Stimulated activated CD8-positive, alpha-beta memory T cell treated with anti-CD3 and anti-CD28 coated beads, Interleukin-4, amount 100 ng/mL, for 48 hours (primary cell): Measurements from ENCODE around the gene MAGI2.

ENCODE experiments used
- DNase-seq: peaks from one replicate; pipeline ENCODE4 v3.0.0-alpha.2; 2020

Gene MAGI2

DNA sequence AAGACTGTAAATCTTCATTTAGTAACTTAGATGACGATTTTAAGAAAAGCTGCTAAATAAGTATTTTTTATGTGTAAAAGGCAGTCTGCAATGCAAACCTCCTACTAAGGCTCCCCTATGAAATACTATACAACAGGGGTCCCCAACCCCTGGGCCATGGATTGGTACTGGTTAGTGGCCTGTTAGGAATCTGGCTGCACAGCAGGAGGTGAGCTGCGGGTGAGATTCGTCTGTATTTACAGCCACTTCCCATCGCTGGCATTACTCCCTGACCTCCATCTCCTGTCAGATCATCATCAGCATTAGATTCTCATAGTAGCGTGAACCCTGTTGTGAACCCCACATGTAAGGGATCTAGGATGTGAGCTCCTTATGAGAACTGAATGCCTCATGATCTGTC is 580.4 kb downstream of the MAGI2 start:
- DNase-seq, result no peak

DNA sequence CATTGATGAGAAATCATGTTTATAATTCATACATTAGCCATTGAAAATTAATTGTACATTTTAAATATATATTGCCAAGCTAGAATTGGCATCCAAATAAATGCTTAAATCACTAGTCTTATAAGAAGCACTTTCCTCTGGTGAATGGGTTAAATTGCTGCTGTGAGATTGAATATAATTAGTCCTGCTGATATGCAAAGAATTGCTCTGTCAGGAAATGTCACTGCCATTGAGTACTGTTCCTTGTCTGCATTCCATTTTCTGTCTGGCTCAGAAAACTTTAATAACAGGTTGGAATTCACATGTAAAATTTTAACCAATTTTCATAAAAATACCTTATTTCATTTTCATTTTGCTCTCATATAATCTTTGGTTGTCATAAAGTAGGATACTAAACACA is 589.1 kb downstream of the MAGI2 start:
- DNase-seq, result no peak

GRCh38 chr7:78863281-78863680 is 590.2 kb downstream of the MAGI2 start:
- DNase-seq, result no peak

GRCh38 chr7:78862411-78862900 is 591.0 kb downstream of the MAGI2 start:
- no peak for DNase-seq

GRCh38 chr7:78852951-78853350 is 600.5 kb downstream of the MAGI2 start:
- DNase-seq, result no peak

DNA sequence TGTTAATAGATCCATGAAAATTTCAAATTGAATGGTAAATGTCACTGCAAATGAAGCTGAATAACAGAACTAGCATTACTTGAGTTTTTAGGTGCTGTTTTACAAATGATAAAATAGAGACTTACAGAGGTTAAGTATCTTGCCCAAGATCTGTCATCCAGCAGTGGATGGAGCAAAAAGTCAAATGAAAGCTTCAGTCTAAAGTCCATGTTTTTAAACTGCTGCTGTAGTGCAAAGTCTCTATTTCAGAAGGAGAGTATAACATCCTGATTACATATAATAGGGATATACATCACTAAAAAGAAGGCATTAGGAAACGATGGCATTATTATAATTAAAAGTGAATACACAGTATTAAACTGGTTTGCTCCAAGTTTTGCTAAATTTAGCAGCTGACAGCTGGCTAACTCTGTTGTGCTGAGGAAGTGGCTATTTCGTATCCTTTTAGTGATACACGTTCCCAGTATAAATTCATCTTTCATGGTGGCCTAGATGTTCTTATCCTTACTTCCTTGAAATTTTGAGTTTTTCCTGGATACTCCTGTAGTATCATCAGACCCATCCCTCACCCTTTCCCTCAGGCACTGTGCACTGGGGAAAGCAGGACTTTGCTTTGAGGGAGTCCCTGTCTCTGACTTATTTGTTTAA is 603.2 kb downstream of the MAGI2 start:
- DNase-seq, result no peak

DNA sequence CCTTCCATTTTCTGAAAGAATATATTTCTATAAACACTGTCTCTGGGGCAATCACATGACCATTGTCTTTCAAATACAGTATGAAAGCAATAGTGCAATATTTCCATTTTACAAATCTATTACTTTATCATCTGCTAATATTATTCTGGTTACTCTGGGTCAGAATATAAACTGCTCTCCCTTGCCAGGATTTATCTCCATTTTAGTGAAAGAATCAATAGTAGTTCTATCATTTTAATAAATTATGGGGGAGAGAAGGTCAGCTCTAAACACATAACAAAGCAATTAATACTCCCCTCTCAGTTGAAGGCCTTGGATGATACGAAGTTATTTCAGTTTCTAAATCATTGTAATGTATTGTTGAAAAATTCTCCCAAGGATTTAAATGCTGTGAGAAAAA is 608.3 kb downstream of the MAGI2 start:
- no peak for DNase-seq

DNA sequence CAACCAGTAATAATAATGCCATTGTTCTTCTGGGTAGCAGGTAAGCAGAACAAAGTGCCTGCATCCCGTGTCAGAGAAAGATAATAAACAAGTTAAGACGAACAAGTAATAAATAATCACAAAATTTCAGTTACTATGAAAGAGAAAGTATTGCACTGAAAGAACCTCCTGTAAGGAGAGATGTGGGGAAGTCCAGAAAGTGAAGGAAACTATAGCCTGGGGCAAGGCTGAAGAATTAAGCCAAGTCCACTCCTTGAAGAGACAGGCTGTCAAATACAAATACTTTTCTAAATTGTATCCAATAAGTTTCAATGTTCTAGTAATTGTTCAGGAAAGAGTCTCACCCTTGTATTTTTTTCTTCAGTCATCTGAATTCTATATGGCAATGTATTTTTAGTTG is 611.4 kb downstream of the MAGI2 start:
- DNase-seq, result no peak

DNA sequence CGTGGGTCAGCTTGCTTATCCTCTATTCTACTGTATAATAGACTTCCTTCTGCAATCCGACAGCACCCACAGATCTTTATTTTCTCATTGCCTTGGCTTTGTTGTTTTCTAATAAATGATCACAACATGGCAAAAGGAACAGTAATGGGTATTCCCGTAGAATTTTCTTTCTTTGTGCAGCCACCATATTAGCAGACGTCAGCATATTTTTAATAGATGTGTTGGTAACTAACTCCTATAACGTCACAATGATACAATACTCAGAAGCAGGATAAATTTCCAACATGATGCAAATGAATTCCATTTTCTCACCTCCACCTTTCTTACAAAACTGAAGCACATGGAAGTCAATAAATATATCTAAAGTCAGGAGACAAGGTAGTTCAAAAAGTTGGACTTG is 617.6 kb downstream of the MAGI2 start:
- no peak for DNase-seq

DNA sequence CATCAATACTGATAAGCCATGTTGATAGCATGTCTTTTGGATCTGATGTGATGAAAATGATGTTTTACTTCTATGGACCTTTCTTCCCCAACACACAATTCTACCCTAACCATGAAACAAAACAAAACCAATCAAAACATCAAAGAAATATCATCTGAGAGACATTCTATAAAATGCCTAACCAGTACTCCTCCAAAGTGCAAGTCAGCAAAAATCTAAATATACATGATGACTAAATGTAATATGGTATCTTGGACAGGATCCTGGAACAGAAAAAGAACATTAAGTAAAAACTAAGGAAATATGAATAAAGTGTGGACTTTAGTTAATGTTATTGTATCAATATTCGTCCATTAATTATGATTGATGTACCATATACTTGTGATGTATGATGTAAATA is 625.1 kb downstream of the MAGI2 start:
- no peak for DNase-seq

DNA sequence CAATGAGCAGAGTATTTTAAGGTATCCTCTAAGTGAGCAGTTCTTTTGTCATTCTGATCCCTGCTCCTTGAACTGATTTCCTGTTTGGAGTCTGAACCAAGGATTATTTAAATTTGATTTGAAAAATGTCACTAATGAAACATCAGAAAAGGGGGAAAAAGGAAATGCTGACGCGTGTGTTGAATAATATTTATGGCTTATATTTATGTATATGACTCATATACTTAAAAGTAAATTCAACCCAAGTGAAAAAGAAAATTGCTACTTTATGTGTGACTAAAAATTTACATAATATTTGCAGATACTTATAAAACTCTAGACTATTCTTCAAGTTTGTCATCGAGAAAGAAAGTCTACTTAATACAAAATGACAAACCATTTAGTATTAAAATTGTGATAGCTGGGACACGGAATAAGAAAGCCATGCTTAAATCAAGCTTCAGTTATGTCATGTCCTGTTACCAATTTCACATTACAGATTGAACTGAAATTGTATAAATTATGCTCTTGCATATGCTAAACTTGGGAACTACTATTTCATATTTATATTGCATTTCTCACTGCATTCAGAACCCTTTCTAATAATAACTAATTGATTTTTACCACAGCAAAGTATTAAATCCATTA is 649.9 kb downstream of the MAGI2 start:
- no peak for DNase-seq

GRCh38 chr7:78794101-78794500 is 659.4 kb downstream of the MAGI2 start:
- DNase-seq, result no peak

- DNase-seq, result no peak
Measured at GRCh38 chr7:78792624-78793023, 660.8 kb downstream of the MAGI2 start.

DNA sequence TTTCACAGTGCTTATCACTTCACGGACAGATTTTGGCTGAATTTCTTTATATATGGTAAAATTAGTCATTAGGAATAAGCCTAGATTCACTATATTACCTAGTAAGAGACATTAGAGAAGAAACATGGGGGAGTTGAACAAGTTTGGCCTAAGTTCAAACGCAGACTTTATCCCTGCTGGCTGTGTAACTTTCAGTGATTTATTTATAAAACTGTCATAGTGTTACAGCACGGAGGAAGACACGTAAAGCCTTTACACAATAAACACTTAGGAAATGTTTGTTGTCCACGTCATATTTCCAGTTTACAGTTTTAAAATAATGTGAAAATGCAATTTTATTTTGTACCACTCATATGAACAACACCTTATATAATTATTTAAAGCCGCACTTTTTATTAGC is 661.5 kb downstream of the MAGI2 start:
- DNase-seq, result no peak

DNA sequence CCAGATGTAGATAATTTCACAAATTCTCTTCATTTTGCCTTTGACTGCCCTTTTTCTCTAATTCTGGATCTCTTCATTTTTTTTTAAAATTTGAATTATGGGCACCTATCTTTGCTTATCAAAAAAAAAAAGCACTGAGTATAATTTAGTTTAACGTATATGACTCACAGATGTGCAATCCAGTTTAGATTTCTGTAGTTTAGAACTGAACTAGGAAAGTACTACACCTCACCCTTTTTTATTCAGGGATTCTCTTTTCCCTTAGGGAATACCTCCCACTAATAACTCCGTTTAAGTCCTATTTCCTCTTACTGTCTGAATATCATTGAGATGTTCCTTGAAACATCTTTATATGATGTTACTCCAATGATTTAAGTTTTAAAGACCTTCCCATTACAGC is 665.0 kb downstream of the MAGI2 start:
- DNase-seq, result no peak

DNA sequence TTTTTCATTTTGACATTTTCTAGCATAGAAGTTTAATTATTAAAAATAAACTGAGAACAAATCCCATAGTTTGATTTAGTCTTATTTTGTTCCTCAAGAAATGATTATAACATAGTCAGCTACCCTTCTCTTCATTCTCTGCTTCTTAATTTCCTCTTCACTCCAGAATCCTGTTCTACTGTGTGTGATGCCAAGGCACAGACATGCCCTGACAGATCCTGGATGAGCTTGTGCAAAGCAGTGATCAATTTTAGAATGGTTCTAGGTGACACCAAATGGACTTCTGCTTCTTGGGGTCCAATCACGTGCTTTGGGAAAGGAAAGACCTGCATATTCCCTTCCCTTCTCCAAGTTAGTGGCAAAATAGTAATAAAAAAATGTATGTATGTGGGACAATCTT is 665.6 kb downstream of the MAGI2 start:
- no peak for DNase-seq

- DNase-seq, result no peak
Measured at GRCh38 chr7:78786055-78786454, 667.4 kb downstream of the MAGI2 start.

DNA sequence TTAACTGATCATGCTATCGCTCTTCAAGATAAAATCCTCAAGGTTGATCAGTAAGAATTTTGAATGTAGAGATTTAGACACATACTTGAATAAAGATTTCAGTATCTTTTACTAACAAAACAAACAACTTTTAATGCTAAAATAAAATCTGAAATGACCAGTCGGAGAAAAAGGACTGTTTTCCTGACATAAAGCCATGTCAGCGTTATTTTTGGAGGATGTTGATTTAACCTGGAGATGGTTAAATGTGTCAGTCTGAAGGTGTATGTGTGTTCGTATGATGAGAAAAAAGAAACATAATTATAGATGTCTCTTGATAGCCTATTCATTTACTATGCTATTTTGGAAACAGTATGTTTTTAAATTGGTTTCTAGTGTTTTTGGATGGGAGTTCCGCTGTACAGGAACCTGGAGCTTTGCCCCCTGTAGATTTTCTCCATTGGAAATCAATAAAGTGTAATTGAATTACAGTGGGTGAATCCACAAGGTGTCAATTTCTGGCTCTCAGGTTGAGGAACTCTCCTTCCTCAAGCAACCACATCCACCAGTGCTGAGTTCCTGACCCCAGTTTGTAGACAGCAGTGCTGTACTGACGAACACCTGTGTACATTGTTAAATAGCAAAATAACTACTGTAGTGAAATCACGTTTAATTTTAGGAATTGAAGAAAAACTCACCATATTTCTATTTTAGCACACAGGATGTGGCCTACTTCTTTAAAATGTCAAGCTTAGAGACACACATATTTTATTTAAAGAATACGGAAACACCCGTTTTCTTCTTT is 670.1 kb downstream of the MAGI2 start:
- no peak for DNase-seq

DNA sequence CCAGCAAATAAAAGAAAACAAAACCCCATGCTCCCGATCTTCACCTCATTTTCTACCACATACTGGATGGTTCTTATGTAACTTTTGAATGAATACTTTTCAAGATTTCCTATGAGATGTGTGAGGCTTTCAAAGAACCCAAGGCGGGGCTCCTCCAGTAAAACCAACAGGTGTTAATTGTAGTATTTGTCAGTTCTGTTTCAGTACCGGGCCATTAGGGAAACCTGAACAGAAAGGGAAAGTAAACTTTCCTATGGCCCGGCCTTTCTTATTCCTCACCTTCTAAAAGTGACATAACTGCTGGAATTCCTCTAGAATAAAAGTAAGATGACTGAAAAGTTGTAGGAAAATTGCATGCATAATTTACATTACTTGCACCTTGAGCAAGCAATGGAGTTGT is 672.9 kb downstream of the MAGI2 start:
- DNase-seq, result no peak

GRCh38 chr7:78779788-78780187 is 673.7 kb downstream of the MAGI2 start:
- DNase-seq, result no peak

- DNase-seq, result no peak
Measured at GRCh38 chr7:78777829-78778228, 675.6 kb downstream of the MAGI2 start.

- no peak for DNase-seq
Measured at GRCh38 chr7:78770422-78771410, 682.8 kb downstream of the MAGI2 start.
